Fibroblast of pulmonary artery (primary cell): ENCODE data around the gene SELENOW.
"Not testable (repeated sequence)": the region's sequence is repeated elsewhere in the genome, so short reads cannot be mapped to it uniquely, and the experiment has no call there.

Source experiments
- DNase-seq: peaks from one replicate; pipeline ENCODE4 v3.0.0-alpha.2; 2010; ENCODE audit warnings: low read depth
- H3K4me3 ChIP-seq: replicated peaks from 2 replicates; pipeline ENCODE4 v1.5.1; 2011; ENCODE audit warnings: low read depth, mild to moderate bottlenecking, control low read depth, low read length, moderate library complexity
- TF ChIP-seq, protein P1 (sequence below): IDR thresholded peaks from 2 replicates; pipeline ENCODE4 v1.5.1; 2011; ENCODE audit warnings: mild to moderate bottlenecking, control low read depth, low read length, inconsistent platforms; ENCODE audit errors: missing control alignments

The SELENOW gene

DNA sequence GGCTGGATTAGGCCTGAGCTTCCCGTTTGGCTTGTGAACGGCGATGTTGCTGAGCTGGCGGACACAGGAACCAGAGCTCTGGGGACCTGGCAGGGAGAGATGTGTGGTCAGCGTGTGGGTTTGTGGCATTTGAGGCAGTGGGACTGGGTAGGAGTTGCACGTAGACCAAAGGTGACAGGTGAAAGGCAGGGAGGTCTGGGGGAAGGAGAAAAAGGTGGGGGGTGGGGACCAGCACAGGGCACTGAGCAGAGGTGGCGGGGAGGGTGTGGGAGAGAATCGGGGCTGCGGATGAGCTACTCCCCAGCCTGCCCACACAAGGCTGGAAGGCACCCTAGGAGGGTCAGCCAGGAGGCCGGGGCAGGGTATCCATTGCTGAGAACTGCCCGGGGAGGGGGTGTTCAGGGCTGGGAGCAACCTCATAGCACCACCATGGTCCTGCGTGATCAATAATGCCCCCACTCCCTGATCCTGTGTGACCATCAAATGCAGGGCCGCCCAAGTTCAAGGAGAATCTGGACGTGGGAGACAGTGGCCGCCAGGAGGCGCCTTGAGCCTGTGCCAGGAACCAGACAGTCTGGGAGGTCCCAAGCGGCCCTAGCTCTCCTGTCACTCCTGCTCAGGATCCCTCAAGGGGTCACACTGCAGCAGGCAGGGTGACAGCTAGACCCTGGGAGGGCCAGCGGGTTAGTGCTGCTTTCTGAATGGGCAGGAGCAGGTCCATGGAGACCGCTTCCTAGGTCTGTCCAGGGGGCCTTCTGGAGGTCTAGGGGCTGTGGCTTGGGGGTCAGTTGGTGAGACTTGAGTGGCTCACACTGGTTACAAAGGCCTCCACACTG is 12.8 kb upstream of the SELENOW start:
- TF ChIP-seq, protein P1, sequence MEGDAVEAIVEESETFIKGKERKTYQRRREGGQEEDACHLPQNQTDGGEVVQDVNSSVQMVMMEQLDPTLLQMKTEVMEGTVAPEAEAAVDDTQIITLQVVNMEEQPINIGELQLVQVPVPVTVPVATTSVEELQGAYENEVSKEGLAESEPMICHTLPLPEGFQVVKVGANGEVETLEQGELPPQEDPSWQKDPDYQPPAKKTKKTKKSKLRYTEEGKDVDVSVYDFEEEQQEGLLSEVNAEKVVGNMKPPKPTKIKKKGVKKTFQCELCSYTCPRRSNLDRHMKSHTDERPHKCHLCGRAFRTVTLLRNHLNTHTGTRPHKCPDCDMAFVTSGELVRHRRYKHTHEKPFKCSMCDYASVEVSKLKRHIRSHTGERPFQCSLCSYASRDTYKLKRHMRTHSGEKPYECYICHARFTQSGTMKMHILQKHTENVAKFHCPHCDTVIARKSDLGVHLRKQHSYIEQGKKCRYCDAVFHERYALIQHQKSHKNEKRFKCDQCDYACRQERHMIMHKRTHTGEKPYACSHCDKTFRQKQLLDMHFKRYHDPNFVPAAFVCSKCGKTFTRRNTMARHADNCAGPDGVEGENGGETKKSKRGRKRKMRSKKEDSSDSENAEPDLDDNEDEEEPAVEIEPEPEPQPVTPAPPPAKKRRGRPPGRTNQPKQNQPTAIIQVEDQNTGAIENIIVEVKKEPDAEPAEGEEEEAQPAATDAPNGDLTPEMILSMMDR = peak; percentile 84
- peak; percentile 65 for DNase-seq
- no peak overlapping the region for H3K4me3 ChIP-seq

DNA sequence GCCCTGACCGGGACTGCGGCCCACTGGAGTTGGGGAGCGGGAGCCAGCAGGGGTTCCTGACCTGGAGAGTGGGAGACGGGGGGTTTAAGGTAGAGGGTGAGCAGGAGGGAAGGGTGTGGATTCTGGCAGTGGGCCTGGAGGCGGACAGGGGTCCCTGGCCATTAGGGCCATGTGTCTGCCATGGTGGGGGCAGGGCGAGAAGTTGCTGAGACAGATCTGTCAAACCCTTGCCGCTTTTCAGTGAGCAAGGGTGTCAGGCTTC is 12.2 kb upstream of the SELENOW start:
- DNase-seq = no peak
- H3K4me3 ChIP-seq = no peak overlapping the region
- TF ChIP-seq, protein P1 = no peak

DNA sequence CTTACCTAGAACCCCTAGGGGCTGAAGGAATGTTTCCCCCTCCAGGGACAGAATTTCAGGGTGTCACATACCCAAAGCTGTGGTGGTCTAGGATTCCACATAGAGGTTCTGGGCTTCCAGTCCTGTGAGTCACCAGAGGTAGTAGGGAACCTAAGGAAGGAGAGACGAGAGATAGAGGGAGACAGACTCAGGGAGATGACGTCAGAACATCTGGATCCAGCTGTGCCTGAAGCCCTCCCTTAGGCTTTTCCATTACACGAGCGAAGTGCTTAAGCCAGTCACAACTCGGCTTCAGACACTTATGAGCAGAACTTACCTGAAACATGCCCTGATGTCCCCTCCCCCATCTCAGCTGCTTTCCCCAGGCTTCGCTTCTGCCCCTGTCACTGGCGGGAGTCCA is 11.8 kb upstream of the SELENOW start:
- H3K4me3 ChIP-seq = no peak overlapping the region
- no peak for DNase-seq
- TF ChIP-seq, protein P1 = no peak

DNA sequence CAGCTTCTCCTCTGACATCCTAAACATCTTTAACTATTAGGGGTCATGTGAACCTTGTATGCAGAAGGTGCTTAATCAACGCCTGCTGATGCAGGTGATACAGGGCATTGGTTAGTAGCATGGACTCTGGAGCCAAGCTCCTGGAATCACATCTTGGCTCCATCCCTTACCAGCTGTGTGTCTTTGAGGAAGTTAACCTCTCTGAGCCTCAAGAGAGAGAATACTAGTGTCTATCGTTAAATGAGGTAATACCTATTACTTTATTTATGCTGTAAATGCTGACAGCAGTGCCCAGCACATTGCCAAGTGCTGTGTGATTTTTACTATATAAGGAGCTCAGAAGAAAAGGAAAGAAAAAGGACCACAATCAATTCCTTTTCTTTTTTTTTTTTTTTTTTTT is 11.2 kb upstream of the SELENOW start:
- no peak for DNase-seq
- TF ChIP-seq, protein P1 = no peak
- H3K4me3 ChIP-seq = no peak overlapping the region

DNA sequence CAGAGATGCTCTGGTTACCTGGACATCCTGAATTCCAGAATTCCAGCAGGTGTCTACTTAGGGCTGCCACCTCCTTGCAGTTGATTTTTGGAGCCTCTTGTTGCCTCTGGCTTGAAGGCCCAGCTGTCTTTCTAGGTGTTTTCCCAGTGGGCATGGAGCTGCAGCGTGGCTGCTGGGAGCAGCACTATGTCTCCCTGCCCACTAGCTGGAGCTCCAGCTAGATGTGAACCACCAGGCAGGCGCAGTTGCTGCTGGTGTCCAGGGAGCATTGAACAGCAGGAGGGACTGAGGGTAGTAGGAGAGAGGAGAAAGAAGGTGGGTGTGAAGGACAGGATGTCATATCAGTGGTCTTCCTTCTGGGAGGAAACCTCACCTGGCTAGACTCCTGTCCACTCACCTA is 9.9 kb upstream of the SELENOW start:
- no peak overlapping the region for H3K4me3 ChIP-seq
- DNase-seq = no peak
- TF ChIP-seq, protein P1 = no peak

DNA sequence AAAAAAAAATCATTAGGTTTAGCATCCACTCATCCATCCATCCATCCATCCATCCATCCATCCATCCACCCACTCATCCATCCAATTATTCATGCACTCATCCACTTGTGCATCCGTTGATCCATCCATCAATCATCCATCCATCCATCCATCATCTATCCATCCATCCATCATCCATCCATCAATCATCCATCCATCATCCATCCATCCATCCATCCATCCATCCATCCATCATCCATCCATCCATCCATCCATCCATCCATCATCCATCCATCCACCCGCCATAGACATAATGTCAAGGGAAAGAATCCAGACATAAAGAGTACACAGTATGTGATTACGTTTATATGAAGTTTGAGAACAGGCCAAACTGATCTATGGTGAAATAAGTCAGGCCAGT is 9.0 kb upstream of the SELENOW start:
- no peak for DNase-seq
- TF ChIP-seq, protein P1 = no peak
- H3K4me3 ChIP-seq = no peak overlapping the region

DNA sequence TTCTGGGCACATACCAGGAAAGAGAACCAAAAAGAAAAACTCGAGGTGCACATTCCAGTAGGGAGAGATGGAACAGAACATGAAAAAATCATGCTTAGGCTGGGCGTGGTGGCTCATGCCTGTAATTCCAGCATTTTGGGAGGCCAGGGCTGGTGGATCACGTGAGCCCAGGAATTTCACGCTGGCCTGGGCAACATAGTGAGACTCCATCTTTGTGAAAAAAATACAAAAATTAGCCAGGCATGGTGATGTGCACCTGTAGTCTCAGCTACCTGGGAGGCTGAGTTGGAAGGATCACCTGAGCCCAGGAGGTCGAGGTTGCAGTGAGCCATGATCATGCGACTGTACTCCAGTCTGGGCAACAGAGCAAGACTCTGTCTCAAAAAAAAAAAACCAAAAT is 7.2 kb upstream of the SELENOW start:
- DNase-seq, H3K4me3 ChIP-seq: not testable (repeated sequence)
